Measurements from ENCODE around the gene HSD17B11.

- TF ChIP-seq CTCF (IDR thresholded peaks at IDR 0.05) (no peak), POLR2A (IDR thresholded peaks at IDR 0.05) (no peak)
Observed at GRCh38 chr4:87399954-87400353, 9.0 kb upstream of the HSD17B11 start.
